ENCODE measurements around the gene GAS7. TPM values are rescaled to one million over a fixed set of nuclear protein-coding genes. Genes with fewer than 3 reads are reported as not detected.

GAS7 gene
- total RNA-seq, 2 donors from 2014 or later: 10.3 to 144 TPM

GRCh38 chr17:10055262-10055975 is 143.0 kb downstream of the GAS7 start:
- TF ChIP-seq POLR2AphosphoS5 (IDR thresholded peaks at IDR 0.05) (no peak), CTCF (IDR thresholded peaks at IDR 0.05) (no peak), POLR2A (IDR thresholded peaks at IDR 0.05) (no peak)
- no peaks in the 10 kb centered on the region for H3K36me3 ChIP-seq
- no peak for DNase-seq (ENCODE audit: low spot score)
- H3K27me3 ChIP-seq (replicated peaks; ENCODE audit: insufficient read depth): no peaks in the 10 kb centered on the region
- intact Hi-C loops (cut with DNase I): no loop called here
- no peak overlapping the region for H3K4me3 ChIP-seq
- H3K27ac ChIP-seq: no peak overlapping the region
- H3K4me1 ChIP-seq (replicated peaks): no peaks in the 10 kb centered on the region
- no peaks in the 10 kb centered on the region for H3K9me3 ChIP-seq
- 86% methylated on average over 13 of the region's 13 CpGs for WGBS

DNA sequence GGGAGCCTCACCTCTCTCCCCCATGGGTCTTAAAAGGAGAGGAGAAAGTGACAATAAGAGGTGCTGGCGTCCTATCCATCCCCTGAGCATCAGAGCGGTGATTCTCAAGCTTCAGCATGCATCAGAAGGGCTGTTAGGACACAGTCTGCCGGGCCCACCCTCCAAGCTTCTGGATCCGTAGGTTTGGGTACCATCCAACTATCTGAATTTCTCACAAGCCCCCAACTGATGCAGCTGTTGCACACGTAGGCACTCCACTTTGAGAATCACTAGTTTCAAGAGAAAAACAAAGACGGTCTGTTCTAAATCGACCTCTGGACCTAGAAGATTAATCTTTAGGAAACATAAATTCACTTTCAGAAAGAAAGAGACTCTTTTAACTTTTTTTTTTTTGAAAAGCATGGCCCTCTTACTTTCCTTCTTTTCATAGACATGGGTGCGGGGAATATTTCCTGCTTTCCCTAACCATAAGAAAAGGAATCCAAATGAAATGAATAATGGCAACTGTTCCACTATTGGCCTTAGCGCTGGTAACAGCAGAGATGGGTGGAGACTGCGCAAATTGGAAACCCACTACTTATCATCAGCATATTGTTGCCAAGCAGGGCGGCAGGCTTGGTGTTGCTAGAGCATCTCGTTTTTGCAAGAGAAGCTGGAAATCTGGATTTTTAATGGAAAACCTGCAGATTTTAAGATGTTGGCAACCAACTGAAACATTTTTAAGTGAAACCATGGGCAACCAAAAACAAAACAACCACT is 144.4 kb downstream of the GAS7 start:
- no peaks in the 10 kb centered on the region for H3K27me3 ChIP-seq (replicated peaks; ENCODE audit: insufficient read depth)
- no peak overlapping the region for H3K27ac ChIP-seq
- H3K4me3 ChIP-seq: no peak overlapping the region
- 79% methylated on average over 12 of the region's 12 CpGs for WGBS
- no peaks in the 10 kb centered on the region for H3K4me1 ChIP-seq (replicated peaks)
- H3K36me3 ChIP-seq: no peaks in the 10 kb centered on the region
- TF ChIP-seq CTCF (IDR thresholded peaks at IDR 0.05): no peak
- no peak for TF ChIP-seq POLR2A (IDR thresholded peaks at IDR 0.05)
- no peak for TF ChIP-seq POLR2AphosphoS5 (IDR thresholded peaks at IDR 0.05)
- no peaks in the 10 kb centered on the region for H3K9me3 ChIP-seq
- no peak for DNase-seq (ENCODE audit: low spot score)
- intact Hi-C loops (cut with DNase I): no loop called here

GRCh38 chr17:10052106-10052813 is 146.1 kb downstream of the GAS7 start:
- H3K9me3 ChIP-seq: no peaks in the 10 kb centered on the region
- no peak overlapping the region for H3K4me3 ChIP-seq
- 81% methylated on average over 11 of the region's 15 CpGs for WGBS
- H3K27me3 ChIP-seq (replicated peaks; ENCODE audit: insufficient read depth): no peaks in the 10 kb centered on the region
- H3K27ac ChIP-seq: no peak overlapping the region
- no peaks in the 10 kb centered on the region for H3K4me1 ChIP-seq (replicated peaks)
- no peak for TF ChIP-seq POLR2A (IDR thresholded peaks at IDR 0.05)
- DNase-seq (ENCODE audit: low spot score): no peak
- no peaks in the 10 kb centered on the region for H3K36me3 ChIP-seq
- intact Hi-C loops (cut with DNase I): no loop called here

GRCh38 chr17:10051112-10051511 is 147.3 kb downstream of the GAS7 start:
- TF ChIP-seq POLR2AphosphoS5 (IDR thresholded peaks at IDR 0.05): no peak
- TF ChIP-seq CTCF (IDR thresholded peaks at IDR 0.05): no peak
- no peak for TF ChIP-seq POLR2A (IDR thresholded peaks at IDR 0.05)
- no peaks in the 10 kb centered on the region for H3K9me3 ChIP-seq
- no peaks in the 10 kb centered on the region for H3K4me1 ChIP-seq (replicated peaks)
- WGBS: 83% methylated on average over 8 of the region's 8 CpGs
- H3K4me3 ChIP-seq: no peak overlapping the region
- H3K27ac ChIP-seq: no peak overlapping the region
- H3K36me3 ChIP-seq: no peaks in the 10 kb centered on the region
- intact Hi-C loops (cut with DNase I): no loop called here
- no peaks in the 10 kb centered on the region for H3K27me3 ChIP-seq (replicated peaks; ENCODE audit: insufficient read depth)
- DNase-seq (ENCODE audit: low spot score): no peak

GRCh38 chr17:10050597-10051101 is 147.8 kb downstream of the GAS7 start:
- intact Hi-C loops (cut with DNase I): no loop called here
- Histone ChIP-seq H3K4me1 (replicated peaks) (no peaks in the 10 kb centered on the region), H3K36me3 (no peaks in the 10 kb centered on the region), H3K9me3 (no peaks in the 10 kb centered on the region), H3K27me3 (replicated peaks; ENCODE audit: insufficient read depth) (no peaks in the 10 kb centered on the region), H3K4me3 (no peak overlapping the region), H3K27ac (no peak overlapping the region)
- no peak for DNase-seq (ENCODE audit: low spot score)
- 66% methylated on average over 3 of the region's 3 CpGs for WGBS
- TF ChIP-seq CTCF (IDR thresholded peaks at IDR 0.05) (no peak), POLR2AphosphoS5 (IDR thresholded peaks at IDR 0.05) (no peak), POLR2A (IDR thresholded peaks at IDR 0.05) (no peak)

All from prostate gland (tissue), 2 donors.